Activated T-cell treated with anti-CD3 and anti-CD28 coated beads for 24 hours (primary cell): ENCODE measurements around the gene CEP120.
A peak's percentile ranks its signal among the peaks of the same experiment; 100 is the strongest.
"Not testable (repeated sequence)": the region's sequence is repeated elsewhere in the genome, so short reads cannot be mapped to it uniquely, and the experiment has no call there.

Source experiments
- DNase-seq: peaks from one replicate; pipeline ENCODE4 v3.0.0-alpha.2; 2020; ENCODE audit warnings: low read depth

CEP120 gene

DNA sequence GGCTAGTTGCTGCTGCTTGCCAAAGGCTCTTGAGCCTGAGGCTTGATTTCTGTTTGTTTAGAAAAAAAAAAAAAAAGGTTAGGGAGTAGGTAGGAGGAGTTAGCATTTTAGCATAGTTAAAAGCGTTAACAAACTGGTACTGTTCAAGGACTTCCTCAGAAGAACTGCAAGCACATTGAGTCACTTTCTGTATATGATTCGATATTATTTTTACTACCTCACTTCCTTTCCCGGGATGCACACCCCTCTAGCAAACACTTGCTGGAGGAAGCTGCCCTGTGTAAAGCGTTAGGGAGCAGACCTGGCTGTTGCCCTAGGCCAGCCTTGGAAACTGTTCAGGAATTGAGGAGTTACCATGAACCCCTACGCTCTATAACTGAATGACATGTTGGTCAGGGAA, 15.7 kb upstream of the CEP120 start:
- no peak for DNase-seq

DNA sequence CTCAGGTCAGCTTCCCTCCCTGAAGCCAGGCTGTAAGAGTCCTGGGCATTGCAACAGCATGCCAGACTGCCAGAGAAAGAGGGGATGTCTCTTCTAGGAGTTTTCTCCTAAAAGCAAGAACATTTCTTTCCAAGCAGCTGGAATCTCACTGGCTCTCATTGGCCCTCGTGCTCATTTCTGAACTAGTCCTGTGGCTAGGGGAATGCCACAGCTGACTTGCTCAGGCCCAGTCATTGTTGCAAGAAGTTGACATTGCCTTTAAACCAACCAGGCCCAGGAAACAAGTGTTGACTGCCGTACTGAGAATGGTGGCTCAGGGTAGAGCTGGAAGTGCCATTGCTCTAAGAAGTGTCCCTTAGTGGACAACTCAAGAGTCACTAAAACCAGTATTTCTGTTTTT, 15.0 kb upstream of the CEP120 start:
- no peak for DNase-seq

DNA sequence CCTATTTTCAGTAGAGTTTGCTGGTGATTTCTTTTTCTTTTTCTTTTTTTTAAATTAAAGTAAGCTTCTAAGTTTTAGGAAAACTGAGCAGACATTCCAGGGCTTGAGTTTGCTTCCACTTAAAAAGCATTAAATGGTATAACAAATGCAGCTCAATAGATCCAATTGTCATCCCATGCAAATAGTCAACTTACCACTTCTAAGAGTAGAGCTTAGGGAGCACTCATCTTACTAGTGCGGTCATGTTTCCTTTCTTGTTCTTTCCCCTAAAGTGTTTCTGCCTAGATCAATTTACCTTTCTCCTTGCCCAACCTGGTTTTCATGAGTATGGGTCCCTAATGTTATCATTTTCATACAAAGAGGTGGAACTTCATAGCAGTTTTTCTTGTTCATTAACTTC, 13.0 kb upstream of the CEP120 start:
- no peak for DNase-seq

DNA sequence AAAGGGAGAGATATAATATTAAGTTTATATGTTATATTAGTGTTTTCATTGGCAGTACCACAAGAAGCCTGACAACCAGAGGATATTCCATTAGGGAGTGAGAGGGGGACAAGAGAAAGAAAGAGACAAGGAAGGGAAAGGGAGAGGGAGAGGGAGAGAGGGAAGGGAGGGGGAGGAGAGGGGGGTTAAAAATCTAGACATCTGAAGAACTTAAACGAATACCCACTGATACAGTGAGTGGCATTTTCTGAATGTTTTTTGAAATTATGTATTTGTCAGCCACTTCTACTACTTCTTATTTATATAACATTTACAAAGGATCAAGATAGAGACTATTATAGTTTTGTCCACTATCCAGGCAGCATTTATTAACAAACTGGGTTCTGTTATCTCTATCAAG, 11.6 kb upstream of the CEP120 start:
- DNase-seq: no peak

DNA sequence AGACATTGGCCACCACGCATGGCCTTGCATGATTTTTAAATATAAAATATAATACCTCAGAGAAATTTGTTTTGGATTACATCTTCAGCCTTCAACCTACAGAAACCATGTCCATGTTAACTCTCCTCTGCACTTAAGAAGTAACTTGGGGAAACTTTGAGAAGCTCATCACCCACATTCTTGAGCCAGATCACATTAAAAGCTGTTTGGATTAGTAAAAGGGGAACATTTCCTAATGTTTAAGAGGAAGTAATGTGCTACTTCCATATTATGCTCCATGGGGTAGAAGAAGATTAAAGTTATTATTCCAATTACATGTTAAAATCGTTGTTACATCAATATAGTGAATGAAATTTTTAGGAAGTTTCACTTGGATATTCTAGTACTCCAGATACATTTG, 10.4 kb upstream of the CEP120 start:
- no peak for DNase-seq

DNA sequence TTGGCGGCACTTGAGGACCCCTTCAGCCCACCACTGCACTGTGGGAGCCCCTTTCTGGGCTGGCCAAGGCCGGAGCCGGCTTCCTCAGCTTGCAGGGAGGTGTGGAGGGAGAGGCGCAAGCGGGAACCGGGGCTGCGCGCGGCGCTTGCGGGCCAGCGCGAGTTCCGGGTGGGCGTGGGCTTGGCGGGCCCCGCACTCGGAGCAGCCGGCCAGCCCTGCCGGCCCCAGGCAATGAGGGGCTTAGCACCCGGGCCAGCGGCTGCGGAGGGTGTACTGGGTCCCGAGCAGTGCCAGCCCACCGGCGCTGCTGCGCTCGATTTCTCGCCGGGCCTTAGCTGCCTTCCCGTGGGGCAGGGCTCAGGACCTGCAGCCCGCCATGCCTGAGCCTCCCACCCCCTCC, 7.2 kb upstream of the CEP120 start:
- not testable (repeated sequence) for DNase-seq

DNA sequence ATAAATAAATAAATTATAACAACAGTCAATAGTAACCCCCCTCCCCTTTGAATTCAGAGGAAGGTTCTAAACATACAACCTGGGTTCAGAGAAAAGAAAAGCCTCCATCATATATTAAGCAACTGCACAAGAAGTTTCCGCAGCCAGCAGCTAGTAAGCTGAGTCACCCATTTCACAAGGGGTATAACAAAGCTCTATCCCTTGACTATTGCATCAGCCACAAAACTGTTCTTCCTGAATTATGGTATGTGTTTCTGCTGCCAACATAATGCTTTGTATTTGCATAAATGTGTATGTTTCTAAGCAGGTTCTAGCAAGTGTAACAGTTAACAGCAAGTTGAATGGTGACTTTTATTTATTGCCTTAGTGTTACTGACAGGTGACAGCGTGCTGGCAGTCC, 6.8 kb upstream of the CEP120 start:
- no peak for DNase-seq

DNA sequence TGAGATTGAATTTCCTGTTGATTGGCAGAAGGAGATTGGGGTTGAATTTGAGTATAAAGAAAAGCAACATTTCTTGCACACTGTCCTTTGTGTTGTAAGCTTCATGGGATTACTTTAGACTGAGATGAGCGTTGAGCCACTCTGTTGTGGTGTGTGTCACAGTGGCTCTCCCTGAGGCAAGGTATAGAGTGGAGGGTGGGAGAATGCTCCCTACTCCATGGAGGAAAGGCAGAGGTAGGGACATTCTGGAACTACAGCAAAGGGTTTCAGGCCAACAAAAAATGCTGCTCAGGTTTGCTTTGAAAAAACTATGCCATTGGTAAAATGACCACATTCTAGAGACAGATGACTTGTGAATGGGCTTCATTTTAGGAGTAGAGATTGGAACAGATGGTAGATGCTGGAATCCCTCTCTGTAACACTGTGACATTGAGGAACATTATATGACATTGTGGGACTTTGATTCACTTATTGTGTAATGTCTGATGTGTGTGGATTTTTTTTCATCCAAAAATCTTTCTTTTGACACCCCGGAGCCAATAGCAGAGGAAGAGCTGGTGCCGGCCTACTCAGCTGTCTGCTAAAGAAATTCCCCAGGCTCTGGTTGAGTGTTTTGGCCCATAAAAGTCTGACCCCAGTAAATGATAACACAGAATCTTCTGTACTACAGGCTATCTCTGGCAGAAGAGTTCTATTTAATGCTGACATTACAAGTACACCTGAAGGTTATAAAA, 6.2 kb upstream of the CEP120 start:
- DNase-seq: no peak

DNA sequence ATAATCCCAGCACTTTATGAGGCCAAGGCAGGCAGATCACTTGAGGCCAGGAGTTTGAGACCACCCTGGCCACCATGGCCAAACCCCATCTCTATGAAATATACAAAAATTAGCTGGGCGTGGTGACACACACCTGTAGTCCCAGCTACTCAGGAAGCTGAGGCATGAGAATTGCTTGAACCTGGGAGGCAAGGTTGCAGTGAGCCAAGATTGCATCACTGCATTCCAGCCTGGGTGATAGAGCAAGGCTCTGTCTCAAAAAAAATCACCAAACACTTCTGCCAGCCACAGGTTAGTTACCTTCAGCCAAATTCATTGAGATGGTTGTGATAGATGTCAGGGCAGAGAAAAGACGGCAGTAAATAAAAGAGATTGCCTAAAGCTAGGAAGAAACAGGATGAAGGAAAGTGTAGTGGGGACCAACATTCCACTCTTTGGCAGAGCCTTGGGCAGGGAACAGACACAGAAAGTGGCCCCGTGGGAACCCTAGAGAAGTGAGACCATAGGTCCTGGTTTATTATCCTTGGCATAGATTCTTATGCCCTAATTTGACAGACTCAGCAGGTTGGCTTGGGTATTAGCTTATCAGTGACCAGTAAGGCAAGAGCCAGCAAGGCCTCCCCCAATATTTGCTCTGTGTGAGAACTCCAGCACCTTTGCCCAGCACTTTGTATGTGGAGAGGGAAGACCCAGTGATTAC, 5.5 kb upstream of the CEP120 start:
- DNase-seq: no peak

DNA sequence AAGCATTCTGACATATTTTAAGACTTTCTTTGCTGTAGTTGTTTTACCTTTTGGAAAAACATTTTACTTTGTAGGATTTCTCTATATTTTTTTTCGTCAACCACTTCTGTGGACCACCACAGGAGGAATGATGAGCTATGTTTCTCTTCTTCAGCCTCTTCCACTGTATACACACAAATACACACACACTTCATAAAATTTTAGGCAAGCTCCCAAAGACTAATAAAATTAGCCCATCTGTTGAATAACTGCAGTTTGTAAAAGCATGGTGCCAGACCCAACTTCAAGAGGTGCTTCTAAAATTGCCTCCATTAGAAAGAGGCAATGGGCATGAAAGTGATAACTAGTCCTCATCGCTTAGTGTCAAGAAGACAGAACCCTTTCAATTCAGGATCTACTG, 4.1 kb upstream of the CEP120 start:
- no peak for DNase-seq

DNA sequence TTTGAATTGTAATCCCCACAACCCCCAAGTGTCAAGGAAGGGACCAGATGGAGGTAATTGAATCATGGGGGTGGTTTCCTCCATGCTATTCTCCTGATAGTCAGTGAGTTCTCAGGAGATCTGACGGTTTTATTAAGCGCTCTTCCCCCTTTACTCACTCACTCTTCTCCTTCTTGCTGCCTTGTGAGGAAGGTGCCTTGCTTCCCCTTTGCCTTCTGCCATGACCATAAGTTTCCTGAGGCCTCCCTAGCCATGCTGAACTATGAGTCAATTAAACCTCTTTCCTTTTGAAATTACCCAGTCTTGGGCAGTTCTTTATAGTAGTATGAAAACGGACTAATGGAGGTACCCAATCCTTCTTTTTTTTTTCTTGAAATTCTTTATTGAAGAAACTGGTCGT, 2.2 kb upstream of the CEP120 start:
- no peak for DNase-seq

DNA sequence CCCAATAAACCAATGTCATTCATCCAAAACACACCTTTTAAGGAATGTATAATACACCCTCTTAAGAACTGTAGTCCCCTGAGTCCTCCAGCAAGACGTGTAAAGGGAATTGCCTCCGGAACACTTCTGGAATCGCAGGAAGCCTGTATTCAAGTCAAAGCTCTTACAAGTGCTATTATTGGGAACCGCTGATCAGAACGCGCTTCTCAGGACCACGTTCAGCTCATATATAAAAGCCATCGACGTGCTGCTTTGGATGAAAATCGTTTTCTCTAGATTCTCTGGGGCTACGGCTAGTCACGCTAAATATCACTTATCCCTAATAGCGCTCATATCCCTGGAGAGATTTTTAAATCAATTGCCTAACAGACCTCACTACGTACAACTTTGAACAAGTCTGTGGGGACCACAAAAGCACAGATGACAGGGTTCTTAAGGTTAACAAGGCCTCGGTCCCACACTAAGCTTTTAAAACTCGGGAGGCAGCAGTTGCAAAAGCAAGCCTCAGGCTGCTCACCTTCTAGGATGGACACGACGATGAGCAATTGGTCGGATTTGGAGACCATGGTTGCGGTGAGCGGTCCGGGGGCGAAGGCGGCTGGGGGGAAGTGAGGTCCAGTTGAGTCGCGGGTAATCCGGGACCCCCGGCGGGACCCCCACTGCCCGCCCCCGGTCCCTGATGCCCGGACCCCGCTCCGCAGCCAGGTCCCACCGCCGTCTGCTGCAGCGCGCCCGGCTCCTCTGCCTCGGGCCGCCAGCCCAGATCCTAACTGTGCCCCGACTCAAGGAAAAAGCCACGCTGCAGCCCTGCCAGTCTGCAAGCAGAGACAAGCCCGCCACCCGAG, 548 bp downstream of the CEP120 start:
- peak; percentile 10 for DNase-seq

DNA sequence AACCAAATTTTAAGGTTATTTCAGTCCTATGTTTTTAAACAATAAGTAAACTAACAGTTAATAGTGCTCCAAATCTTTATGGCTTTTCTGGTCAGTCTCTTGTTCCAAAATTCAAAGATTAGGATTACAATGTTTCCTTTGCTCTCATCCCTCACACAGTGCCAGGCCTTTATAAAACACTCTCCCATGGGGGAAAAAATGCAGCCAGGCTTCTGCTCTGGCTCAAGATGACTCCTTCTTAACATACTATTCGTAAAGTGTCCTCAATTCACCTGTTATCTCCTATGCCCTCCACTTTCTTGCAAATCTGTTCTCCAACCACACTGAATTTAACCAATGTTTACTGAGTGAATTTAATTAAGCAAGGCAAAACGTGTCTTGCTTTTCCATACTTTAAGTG, 1.4 kb downstream of the CEP120 start:
- DNase-seq: no peak

DNA sequence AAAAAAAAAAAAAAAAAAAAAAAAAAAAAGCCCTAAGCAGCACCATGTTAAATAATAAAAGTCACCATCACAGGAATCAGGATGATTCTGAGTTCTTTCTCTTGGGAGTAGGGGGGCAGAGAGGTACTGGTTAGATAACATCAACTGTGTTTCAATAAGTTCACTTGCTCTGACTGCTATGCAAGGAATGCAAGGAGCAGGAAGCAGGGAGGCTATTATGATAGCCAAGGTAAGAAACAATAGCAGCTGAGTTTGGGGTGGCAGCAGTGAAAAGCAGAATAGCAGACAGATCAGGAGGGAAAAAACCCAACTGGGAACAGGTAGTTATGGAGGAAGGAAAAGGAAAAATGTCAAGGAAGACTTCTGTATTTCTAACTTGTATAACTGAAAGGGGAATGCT, 8.2 kb downstream of the CEP120 start:
- DNase-seq: no peak

DNA sequence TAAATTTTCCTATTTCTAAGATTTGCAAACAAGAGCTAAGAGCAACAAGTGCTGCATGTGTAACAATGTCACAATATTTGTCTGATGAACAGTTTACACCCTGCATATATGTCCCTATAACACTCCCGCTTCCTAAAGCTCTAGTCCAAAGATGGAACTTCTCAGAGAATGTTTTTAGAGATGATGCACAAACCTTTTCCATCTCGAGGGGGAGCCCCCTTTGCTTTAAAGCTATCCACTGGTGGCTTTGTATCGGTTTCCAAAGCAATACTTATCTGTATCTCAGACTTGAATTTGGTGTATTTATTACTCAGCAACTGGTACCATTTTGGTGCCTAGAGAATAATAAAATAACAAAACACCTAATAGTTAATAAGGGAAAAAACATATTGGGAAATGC, 11.0 kb downstream of the CEP120 start:
- no peak for DNase-seq

DNA sequence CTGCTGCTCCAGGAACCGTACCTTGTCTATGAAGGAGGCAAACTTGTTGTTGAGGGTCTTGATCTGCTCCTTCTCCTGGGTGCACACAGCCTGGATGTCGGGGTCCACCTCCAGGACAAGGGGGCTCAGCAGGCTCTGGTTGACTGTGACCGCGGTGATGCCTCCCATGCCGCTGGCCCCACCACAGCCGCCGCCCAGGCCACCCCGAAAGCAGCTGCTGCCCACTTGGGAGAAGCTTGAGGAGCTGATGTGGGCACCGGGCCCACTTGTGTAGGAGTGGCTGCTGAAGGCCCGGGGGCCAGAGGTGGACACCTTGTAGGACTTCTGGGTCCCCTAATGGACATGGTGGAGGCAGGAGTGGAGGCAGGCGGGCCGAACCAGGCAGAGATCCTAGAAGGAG, 21.2 kb downstream of the CEP120 start:
- not testable (repeated sequence) for DNase-seq

DNA sequence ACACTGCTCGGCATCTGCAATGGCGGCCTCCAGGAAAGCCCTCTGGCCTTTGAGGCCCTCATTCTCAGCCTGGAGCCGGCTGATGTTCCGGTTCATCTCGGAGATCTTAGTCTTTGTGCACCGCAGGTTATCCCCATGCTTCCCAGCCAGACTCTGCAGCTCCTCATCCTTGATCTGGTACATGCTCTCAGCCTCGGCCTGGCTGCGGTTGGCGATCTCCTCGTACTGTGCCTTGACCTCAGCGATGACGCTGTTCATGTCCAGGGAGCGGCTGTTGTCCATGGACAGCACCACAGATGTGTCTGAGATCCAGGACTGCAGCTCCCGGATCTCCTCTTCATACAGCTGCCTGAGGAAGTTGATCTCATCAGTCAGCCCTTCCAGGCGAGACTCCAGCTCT, 21.9 kb downstream of the CEP120 start:
- no peak for DNase-seq

DNA sequence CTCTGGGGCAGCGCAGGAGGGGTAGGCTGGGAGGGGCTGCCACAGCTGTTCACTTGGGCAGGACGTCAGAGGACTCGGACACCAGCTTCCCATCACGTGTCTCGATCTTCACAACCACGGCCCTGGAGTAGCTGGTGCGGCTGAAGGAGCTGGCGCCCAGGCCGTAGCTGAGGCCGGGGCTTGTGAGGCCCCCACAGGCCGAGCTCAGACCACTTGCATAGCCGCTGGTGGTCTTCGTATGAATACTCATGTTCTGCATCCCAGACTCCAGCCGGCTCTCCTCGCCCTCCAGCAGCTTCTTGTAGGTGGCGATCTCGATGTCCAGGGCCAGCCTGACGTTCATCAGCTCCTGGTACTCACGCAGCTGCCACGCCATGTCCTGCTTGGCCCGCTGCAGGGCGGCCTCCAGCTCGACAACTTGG, 22.3 kb downstream of the CEP120 start:
- not testable (repeated sequence) for DNase-seq

DNA sequence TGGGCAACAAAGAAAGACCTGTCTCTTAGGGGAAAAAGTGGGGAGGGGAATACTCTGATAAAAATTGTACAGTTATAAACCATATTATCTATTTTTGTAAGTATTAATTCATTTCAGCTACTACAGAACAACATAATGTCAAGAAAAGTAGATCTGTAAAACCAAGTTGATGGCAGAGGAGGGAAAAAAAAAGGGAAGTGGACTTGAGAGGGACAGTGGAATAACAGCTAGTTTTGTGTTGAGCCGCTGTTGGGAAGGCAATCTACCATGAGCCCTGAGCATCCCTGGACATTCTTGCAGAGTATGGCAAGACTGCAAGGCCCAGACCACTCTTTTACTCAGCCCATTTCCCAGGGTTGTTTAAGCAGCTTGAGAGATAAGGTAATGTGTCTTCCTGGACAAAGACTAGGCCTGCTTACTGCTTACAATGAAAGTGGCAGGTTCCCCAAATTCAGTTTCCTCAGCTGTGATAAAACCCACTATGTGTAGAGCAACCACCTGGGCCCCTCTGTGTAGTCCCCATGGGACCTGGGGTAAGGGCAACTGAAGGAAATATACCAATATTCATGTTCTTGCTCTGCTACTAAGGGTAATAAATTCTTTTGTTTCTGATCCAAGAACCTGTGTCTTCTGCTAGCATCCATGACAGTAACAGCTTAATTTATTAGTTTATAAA, 25.0 kb downstream of the CEP120 start:
- DNase-seq: no peak

DNA sequence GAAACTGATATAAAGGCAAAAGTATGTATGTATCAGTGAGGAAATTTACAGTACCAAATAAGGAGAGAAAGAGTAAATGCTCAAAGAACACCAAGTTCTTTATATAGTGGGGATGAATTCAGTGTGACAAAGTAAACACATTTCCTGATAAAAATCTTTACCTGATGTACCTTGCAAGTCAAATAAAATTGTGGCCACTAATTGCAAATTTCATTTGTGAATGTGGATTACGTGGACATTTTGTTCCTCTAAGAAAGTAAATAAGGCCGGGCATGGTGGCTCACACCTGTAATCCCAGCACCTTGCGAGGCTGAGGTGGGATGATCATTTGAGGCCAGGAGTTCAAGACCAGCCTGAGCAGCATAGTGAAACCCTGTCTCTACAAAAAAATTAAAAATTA, 25.7 kb downstream of the CEP120 start:
- no peak for DNase-seq

DNA sequence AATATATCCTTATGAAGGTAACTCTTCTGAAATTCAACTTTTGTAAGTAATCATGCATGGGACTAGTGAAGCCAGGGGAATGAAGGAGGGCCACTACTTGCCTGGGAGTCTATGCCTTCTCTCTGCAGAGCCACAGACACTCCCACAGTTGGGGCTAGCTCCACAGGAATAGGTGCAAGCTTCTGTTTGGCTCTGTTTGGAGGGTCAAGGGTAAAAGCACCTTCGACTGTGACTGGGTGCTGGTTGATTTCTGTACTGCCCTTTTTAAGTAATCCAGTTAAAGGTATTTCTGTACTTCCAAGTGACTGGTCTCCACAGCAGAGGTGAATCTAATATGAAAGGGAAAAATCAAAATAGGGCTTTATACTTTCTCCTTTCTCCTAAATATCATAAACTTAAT, 32.2 kb downstream of the CEP120 start:
- DNase-seq: no peak

DNA sequence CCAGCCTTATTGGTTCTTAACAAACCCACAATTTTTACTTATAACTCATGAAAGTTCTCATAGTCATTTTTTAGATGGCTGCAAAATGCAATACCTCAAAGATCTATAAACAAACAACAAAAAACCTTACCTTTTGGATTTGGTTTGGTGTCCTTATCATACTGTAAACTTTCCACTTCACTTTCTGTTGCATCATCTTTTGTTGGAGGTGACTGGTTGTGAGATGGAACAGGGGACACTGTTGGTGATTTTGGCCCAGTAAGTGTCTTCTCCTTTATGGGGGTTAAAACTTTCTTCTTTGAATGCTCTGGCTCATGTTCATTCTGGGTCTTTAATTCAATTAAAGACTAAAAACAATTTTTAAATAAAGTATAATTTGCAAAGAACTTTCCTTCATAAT, 33.4 kb downstream of the CEP120 start:
- no peak for DNase-seq
